NCI-H526 (cell line): ENCODE results near the gene HPS3.

Source experiments
- DNase-seq, 2 experiments: peaks; one replicate each; lab custom pipeline; 2025; lab: John Stamatoyannopoulos, UW

HPS3 gene

DNA sequence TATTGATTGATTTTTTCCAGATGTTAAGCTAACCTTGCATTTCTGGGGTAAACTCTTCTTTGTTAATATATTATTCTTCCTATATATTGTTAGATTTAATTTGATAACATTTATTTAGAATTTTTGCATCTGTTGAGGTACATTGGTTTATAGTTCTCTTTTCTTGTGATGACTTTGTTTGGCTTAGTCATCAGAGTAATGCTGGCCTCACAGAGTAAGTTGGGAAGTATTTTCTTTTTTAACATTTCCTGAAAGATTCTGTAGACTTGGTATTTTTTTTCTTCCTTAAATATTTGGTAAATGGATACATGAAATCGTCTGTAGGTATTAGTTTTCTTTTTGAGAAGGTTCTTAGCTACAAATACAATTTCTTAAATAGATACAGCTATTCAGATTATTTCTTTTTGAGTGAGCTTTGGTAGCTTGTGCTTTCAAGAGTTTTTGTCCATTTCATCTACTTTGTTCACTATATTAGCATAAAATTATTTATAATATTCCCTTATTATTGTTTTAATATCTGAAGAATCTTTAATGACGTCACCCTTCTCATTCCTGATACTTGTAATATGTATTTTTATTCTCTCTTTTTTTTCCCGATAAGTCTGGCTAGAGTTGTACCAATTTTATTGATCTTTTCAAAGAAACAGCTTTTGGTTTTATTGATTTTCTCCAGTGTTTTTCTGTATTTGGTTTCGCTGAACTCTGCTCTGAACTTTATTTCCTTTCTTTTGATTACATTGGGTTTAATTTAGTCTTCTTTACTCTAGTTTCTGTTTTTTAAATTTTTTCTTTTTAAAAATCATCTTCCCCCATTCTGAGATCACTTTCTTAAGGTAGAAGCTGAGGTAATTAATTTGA is 6.5 kb upstream of the HPS3 start:
- DNase-seq, result no peak

DNA sequence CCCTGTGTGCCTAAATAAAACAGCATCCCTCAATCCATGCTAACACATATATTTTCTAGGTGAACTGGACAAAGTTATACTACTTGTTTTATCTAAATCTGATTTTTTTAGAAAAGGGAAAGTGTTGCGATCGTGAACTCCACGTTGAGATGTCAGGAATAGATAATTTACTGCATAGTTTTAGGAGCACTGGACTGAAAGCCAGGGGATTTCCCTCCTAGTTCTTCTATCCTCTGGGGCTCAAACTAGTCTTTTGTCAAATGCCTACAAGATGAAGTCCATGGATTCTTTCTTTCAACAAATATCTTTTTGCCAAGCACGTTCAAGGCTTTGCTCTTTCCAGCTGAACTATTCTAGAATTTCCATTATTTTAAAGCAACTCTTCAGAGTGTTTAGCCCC is 617 bp upstream of the HPS3 start:
- DNase-seq, result no peak

DNA sequence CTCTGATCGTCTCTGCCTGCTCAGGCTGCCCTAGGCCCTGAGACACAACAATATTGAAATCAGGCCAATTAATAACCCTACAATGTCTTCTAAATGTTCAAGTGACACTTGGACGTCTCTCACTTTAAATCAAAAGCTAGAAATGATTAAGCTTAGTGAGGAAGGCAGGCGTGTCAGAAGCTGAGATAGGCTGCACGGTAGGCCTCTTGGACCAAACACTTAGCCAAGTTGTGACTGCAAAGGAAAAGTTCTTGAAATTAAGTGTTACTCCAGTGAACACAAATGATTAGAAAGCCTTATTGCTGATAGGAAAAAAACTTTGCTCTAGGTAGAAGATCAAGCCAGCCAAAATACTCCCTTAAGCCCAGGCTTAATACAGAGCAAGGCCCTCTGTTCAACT is 2.2 kb downstream of the HPS3 start:
- no peak for DNase-seq

GRCh38 chr3:149134575-149134974 is 5.1 kb downstream of the HPS3 start:
- no peak for DNase-seq

DNA sequence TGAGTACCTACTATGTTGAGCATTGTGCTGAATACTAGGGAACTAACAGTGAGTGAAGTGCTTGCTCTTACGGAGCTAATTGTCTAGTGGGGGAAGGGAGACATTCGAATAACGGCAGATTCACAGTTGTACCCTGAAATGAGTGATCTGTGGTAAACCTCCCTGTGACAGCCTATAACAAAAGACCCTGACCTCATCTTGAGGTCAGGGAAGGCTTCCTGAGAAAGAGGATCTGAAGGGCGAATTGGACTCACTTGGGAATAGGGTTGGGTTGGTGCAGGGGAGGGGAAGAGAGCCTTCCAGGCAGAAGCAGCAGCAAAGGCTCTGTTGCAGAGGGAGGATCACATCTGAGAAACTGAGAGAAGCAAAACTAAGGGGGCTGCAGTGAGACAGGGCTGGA is 13.2 kb downstream of the HPS3 start:
- DNase-seq, result no peak

GRCh38 chr3:149145356-149145755 is 15.9 kb downstream of the HPS3 start:
- DNase-seq, result no peak

GRCh38 chr3:149145974-149146373 is 16.5 kb downstream of the HPS3 start:
- DNase-seq, result no peak

GRCh38 chr3:149150436-149150835 is 21.0 kb downstream of the HPS3 start:
- DNase-seq, result no peak

DNA sequence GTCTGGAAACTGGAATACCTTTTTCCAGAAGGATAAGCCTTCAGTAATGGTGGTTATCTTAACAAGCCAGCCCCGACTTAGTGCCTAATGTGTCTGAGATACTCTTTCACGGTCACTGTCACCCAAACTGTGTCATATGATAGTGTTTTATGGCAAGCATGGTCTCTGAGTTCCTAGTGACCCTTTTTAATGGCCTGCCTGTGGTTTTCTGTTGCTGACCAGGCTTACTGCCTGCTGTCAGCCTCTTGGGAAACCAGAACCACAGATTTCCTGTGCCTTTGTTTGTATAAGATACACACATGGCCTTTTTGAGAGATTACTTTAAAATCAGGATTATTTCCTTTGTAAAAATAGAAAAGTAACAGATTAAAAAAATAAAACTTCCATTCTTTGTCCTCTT is 22.4 kb downstream of the HPS3 start:
- DNase-seq, result no peak

DNA sequence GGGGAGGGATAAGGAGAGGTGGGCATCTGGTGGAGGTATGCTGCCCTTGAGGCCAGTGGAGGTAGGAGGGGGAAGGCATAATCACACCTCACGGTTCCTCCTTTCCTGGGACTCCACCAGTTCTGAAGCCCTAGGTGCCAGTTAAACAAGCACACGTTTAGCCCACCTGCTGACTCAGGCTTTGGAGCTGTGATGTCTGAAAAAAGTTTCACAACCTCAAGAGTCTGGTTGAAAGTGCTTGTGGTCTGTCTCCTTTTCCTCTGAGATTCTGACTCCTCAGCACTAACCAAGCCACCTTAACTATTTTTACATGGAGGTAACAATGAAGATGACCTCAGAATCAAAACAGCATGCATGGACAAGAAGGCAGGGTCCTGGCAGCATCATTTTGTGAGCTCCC is 23.0 kb downstream of the HPS3 start:
- DNase-seq, result no peak

GRCh38 chr3:149153402-149153801 is 24.0 kb downstream of the HPS3 start:
- no peak for DNase-seq

DNA sequence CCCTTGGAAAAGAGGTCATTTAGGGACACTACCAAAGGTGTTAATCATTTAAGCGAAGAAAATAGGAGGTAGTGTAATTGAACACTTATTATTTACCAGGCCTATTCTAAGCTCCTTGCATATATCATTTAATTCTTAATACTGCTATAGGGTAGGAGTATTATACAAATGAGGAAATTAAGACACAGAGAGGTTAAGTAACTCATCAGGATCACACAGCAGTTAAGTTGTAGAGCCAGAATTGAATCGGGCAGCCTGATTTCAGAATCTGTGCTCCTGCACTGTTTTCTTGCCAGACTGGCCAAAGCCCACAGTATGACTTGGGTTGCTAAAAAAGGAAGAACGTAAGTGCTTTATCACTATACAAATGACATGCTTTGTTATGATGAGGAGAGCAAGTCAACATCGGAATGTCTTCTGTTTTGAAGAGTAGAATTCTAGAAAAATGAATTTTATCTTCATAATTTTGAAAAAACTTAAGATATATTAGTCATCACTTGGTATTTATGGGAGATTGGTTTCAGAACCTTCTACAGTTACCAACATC is 31.4 kb downstream of the HPS3 start:
- DNase-seq, result no peak

GRCh38 chr3:149162007-149162406 is 32.6 kb downstream of the HPS3 start:
- DNase-seq, result no peak

GRCh38 chr3:149163066-149163465 is 33.6 kb downstream of the HPS3 start:
- DNase-seq, result no peak

GRCh38 chr3:149167898-149168297 is 38.5 kb downstream of the HPS3 start:
- no peak for DNase-seq

- no peak for DNase-seq
Observed at GRCh38 chr3:149170672-149171071, 41.2 kb downstream of the HPS3 start.

DNA sequence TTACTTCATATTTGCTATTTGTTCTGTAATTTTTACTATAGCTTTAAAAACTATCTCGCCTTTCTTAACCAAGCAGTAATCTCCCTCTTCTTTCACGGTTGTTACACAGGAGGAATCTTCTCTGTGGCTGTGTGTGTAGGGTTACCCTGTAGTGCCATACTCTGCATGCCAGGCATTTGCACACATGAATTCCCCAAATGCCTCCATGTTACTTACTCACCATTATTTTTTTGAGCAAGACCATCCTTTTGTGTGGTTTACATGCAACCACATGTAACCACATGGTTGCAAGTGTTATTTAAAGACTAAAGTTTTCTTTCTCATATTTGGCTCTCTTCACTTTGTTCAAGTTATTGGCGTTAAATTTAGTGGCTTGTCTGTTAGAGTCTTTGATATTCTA is 45.5 kb downstream of the HPS3 start:
- no peak for DNase-seq

DNA sequence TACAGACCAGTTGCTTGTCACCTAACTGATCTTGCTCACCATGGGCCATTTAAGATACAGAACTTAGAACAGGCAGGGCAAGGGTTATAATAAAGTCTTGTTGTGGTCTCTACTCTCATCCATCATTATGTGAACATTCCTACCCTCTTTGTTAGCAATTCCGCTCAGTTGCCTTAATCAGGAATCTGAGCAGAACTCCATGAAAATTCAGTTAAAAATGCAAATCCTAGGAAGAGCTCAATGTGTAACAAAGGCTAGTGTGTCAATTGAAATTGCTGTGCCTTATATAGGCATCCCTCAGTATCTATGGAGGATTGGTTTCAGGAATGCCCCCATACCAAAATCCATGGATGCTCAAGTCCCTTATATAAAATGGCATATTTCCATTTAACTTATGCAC is 47.7 kb downstream of the HPS3 start:
- peak in 1 of 2 experiments; percentile 4 for DNase-seq

DNA sequence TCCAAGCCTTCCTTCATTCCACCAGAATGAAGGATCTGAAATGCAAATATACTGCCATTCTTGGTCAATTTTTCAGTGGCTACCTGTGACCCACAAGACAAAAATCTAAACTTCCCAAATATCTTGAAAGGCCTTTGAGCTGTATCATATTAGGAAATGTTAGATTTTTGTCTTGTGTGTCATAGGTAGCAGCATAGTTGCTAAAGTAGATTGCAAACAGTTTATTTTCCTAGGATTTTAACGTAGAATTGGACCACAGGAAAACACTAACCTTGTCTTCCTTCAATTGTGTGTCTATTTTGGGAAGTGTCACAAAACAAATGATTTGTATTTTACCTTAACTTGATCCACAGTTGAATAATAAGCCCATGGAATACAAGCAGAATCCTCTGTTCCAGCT is 49.8 kb downstream of the HPS3 start:
- DNase-seq, result no peak

DNA sequence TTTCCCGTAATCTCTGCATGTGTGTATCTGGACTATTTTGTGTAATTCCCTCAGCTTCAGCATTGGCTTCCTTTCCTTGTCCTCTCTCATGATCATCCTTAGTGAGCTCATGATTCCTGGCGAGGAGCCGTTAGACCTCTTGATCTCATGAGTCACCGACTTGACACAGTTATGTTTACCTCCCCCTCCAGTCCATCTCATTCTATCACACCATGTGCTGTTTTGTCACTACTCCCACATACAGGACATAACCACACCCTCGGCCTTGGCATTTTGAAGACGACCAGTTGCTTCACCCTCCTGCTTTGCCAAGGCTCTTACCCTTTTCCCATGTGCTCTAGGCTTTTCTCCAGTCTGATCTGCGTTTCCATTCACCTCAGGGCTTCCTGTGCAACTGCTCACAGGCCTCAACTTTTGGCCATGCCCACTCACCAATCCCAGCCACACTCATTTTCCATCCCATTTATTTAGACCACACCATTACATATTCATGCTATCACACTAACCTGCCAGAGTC is 50.7 kb downstream of the HPS3 start:
- no peak for DNase-seq

DNA sequence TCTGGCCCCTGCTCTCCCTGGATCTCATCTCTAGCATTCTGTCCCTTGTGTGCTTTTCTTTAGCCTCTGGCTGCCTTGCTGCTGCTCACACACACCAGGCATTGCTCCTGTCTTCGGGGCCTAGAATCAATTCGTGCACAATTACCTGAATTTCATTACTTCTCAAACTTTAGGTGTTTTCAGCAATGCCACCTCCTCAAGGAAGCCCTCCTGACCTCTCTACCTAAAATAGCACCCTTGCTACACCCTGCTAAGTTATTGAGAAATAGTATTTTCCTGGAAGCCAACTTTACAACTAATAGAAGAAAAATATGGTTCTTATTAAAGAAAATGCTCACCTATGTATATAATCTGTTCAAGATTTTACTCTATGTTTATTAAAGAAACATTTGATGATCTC is 51.7 kb downstream of the HPS3 start:
- DNase-seq, result no peak

DNA sequence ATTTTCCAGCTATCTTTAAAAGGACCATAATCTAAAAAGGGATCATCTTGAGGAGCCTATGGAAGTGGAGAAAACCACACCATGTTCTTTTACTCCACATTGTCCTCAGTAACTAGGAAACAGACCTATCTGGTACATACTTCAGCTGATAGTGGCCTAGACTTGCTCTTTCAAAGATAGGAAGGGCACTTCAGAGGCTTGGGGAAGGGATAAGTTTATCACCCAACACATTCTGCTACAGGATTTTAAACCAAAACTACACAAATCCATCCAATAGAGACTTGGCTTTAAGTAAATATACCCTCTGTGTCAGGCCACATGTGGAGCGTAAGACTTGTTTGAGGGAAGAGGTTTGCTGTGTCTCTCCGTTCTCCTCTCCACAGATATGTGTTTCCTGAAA is 56.8 kb downstream of the HPS3 start:
- DNase-seq, result no peak

GRCh38 chr3:149186721-149187120 is 57.3 kb downstream of the HPS3 start:
- DNase-seq, result no peak

GRCh38 chr3:149188494-149188893 is 59.1 kb downstream of the HPS3 start:
- no peak for DNase-seq
